SK-N-SH treated with all-trans-retinoic acid at 6 μM for 48 hours (cell line): ENCODE measurements around the gene DNLZ.

Experiments used
- ATAC-seq: fragments of 200-7000 bp; cut with Tn5 transposase; 3 replicates; pipeline ENCODE4 v1.9.1; 2020; ENCODE audit warnings: mild to moderate bottlenecking, moderate library complexity
- ARNTL ChIP-seq: fragments of 450-650 bp; formaldehyde crosslinking; IDR thresholded peaks from 2 replicates; pipeline ENCODE4 v1.5.0; 2020; ENCODE audit warnings: low read depth, mild to moderate bottlenecking, moderate library complexity, borderline replicate concordance
- BACH2 ChIP-seq: fragments of 250-450 bp; sonication (Bioruptor Pico); IDR thresholded peaks from 2 replicates; pipeline ENCODE4 v1.9.0; 2021; ENCODE audit warnings: mild to moderate bottlenecking, borderline replicate concordance
- CREB5 ChIP-seq: fragments of 250-450 bp; sonication (Bioruptor Pico); IDR thresholded peaks from 2 replicates; pipeline ENCODE4 v1.5.1; 2020; ENCODE audit warnings: low read depth, mild to moderate bottlenecking, moderate library complexity
- CSDC2 ChIP-seq: fragments of 250-450 bp; sonication (Bioruptor Pico); IDR thresholded peaks from 2 replicates; pipeline ENCODE4 v1.5.0; 2020; ENCODE audit warnings: mild to moderate bottlenecking, moderate library complexity
- CSRNP3 ChIP-seq: fragments of 250-450 bp; sonication (Bioruptor Pico); IDR thresholded peaks from 2 replicates; pipeline ENCODE4 v1.5.1; 2021; ENCODE audit warnings: mild to moderate bottlenecking, moderate library complexity
- ESRRG ChIP-seq: fragments of 250-450 bp; sonication (Bioruptor Pico); IDR thresholded peaks from 2 replicates; pipeline ENCODE4 v1.6.1; 2021; ENCODE audit warnings: mild to moderate bottlenecking
- OSR1 ChIP-seq: fragments of 250-450 bp; sonication (Bioruptor Pico); IDR thresholded peaks from 2 replicates; pipeline ENCODE4 v1.8.0; 2022; ENCODE audit warnings: moderate library complexity, mild to moderate bottlenecking, inconsistent platforms
- PATZ1 ChIP-seq: fragments of 250-450 bp; sonication (Bioruptor Pico); IDR thresholded peaks from 2 replicates; pipeline ENCODE4 v1.8.0; 2020; ENCODE audit warnings: mild to moderate bottlenecking, moderate library complexity, borderline replicate concordance
- POU6F1 ChIP-seq: fragments of 250-450 bp; sonication (Bioruptor Pico); IDR thresholded peaks from 2 replicates; pipeline ENCODE4 v1.8.0; 2021; ENCODE audit warnings: low read depth, mild to moderate bottlenecking, moderate library complexity, borderline replicate concordance
- RARB ChIP-seq: fragments of 250-450 bp; sonication (Bioruptor Pico); IDR thresholded peaks from 2 replicates; pipeline ENCODE4 v1.8.0; 2021; ENCODE audit warnings: mild to moderate bottlenecking, moderate library complexity
- SNAI2 ChIP-seq: fragments of 250-450 bp; sonication (Bioruptor Pico); IDR thresholded peaks from 2 replicates; pipeline ENCODE4 v1.5.0; 2020; ENCODE audit warnings: mild to moderate bottlenecking, moderate library complexity
- TCF4 ChIP-seq: fragments of 250-450 bp; sonication (Bioruptor Pico); IDR thresholded peaks from 2 replicates; pipeline ENCODE4 v1.8.0; 2021; ENCODE audit warnings: mild to moderate bottlenecking, moderate library complexity, borderline replicate concordance
- TOX ChIP-seq: fragments of 250-450 bp; sonication (Bioruptor Pico); IDR thresholded peaks from 2 replicates; pipeline ENCODE4 v1.8.0; 2021; ENCODE audit warnings: mild to moderate bottlenecking, moderate library complexity, borderline replicate concordance
- TSHZ2 ChIP-seq: fragments of 250-450 bp; sonication (Bioruptor Pico); IDR thresholded peaks from 2 replicates; pipeline ENCODE4 v1.5.0; 2020; ENCODE audit warnings: mild to moderate bottlenecking, moderate library complexity
- ZC3H10 ChIP-seq: fragments of 250-450 bp; sonication (Bioruptor Pico); IDR thresholded peaks from 2 replicates; pipeline ENCODE4 v1.5.1; 2021; ENCODE audit warnings: mild to moderate bottlenecking, moderate library complexity
- ZFP3 ChIP-seq: fragments of 250-450 bp; sonication (Bioruptor Pico); IDR thresholded peaks from 2 replicates; pipeline ENCODE4 v1.5.0; 2020; ENCODE audit warnings: mild to moderate bottlenecking, moderate library complexity
- ZFP30 ChIP-seq: fragments of 450-650 bp; formaldehyde crosslinking; IDR thresholded peaks from 2 replicates; pipeline ENCODE4 v1.5.0; 2022; ENCODE audit warnings: mild to moderate bottlenecking, moderate library complexity
- ZNF565 ChIP-seq: fragments of 450-650 bp; formaldehyde crosslinking; conservative IDR thresholded peaks from 2 replicates; pipeline ENCODE4 v1.5.0; 2020; ENCODE audit warnings: low read depth, mild to moderate bottlenecking, moderate library complexity
- ZNF8 ChIP-seq: fragments of 450-650 bp; formaldehyde crosslinking; IDR thresholded peaks from 2 replicates; pipeline ENCODE4 v1.5.0; 2020; ENCODE audit warnings: mild to moderate bottlenecking, moderate library complexity

Gene DNLZ

GRCh38 chr9:136339173-136339957 lies 24.2 kb downstream of the DNLZ start (continued):
- no peak for TF ChIP-seq CREB5 (CRISPR knock-in tag)
- TF ChIP-seq ZC3H10 (CRISPR knock-in tag): no peak
- no peak for TF ChIP-seq ZNF8 (CRISPR knock-in tag)
- no peak for TF ChIP-seq ESRRG

- no peak for TF ChIP-seq CREB5 (CRISPR knock-in tag)
- TF ChIP-seq ARNTL (CRISPR knock-in tag): no peak
- TF ChIP-seq ZNF8 (CRISPR knock-in tag): no peak
- no peak for TF ChIP-seq ZFP3 (CRISPR knock-in tag)
- TF ChIP-seq SNAI2: no peak
- no peak for TF ChIP-seq TOX (CRISPR knock-in tag)
- no peak for TF ChIP-seq BACH2 (CRISPR knock-in tag)
- ATAC-seq: no peak
These were observed 25.0 kb downstream of the DNLZ start for GRCh38 chr9:136338511-136338910.

GRCh38 chr9:136337416-136338395 lies 25.8 kb downstream of the DNLZ start:
- ATAC-seq: no peak
- TF ChIP-seq TOX (CRISPR knock-in tag): no peak
- no peak for TF ChIP-seq CREB5 (CRISPR knock-in tag)
- TF ChIP-seq SNAI2: no peak
- TF ChIP-seq ZC3H10 (CRISPR knock-in tag): no peak
- TF ChIP-seq ZFP30 (CRISPR knock-in tag): no peak
- TF ChIP-seq ZNF565: no peak
- no peak for TF ChIP-seq RARB (CRISPR knock-in tag)
- TF ChIP-seq PATZ1 (CRISPR knock-in tag): no peak
- no peak for TF ChIP-seq TCF4 (CRISPR knock-in tag)
- no peak for TF ChIP-seq TSHZ2 (CRISPR knock-in tag)
- TF ChIP-seq ESRRG: no peak
- no peak for TF ChIP-seq CSDC2
- no peak for TF ChIP-seq POU6F1 (CRISPR knock-in tag)
- TF ChIP-seq CSRNP3 (CRISPR knock-in tag): no peak
- TF ChIP-seq ZFP3 (CRISPR knock-in tag): no peak
- no peak for TF ChIP-seq OSR1 (CRISPR knock-in tag)
- TF ChIP-seq BACH2 (CRISPR knock-in tag): no peak
- TF ChIP-seq, all 23 proteins: peak for 0
